Activated naive CD4-positive, alpha-beta T cell treated with anti-CD3 and anti-CD28 coated beads for 36 hours (primary cell): ENCODE results near the gene TRIM15. TPM values are rescaled to one million over a fixed set of nuclear protein-coding genes. Genes with fewer than 3 reads are reported as not detected.
"Not testable (repeated sequence)": the region's sequence is repeated elsewhere in the genome, so short reads cannot be mapped to it uniquely, and the experiment has no call there.

ENCODE experiments used
- CTCF ChIA-PET: fragments of 350-600 bp; sonication (Branson Sonifier 250); formaldehyde crosslinking; loops from one replicate; lab custom pipeline; 2021; ENCODE audit warnings: antibody characterized with exemption; lab: Charles Lee
- DNase-seq: peaks from one replicate; pipeline ENCODE4 v3.0.0-alpha.2; 2020
- H3K27ac Mint-ChIP-seq: one replicate; pipeline ENCODE4 v1.8.0; 2021; ENCODE audit warnings: mild to moderate bottlenecking, mixed read lengths
- H3K27me3 Mint-ChIP-seq: one replicate; pipeline ENCODE4 v1.8.0; 2021; ENCODE audit warnings: low read depth, mixed read lengths
- H3K36me3 Mint-ChIP-seq: one replicate; pipeline ENCODE4 v1.8.0; 2021; ENCODE audit warnings: low read depth, mixed read lengths
- H3K4me1 Mint-ChIP-seq: one replicate; pipeline ENCODE4 v1.8.0; 2021; ENCODE audit warnings: low read depth, mixed read lengths
- H3K4me3 Mint-ChIP-seq: one replicate; pipeline ENCODE4 v1.8.0; 2021; ENCODE audit warnings: mild to moderate bottlenecking, moderate library complexity, mixed read lengths
- H3K9me3 Mint-ChIP-seq: one replicate; pipeline ENCODE4 v1.8.0; 2021; ENCODE audit warnings: mixed read lengths
- intact Hi-C: fragments of 100-400 bp; cut with micrococcal nuclease; formaldehyde crosslinking; loops from one replicate; pipeline ENCODE4 v1.15.1; 2023
- total RNA-seq, 2 experiments: library from RNA; stranded (reverse); gene quantifications; one replicate each; pipeline ENCODE4 v1.2.3, GENCODE V29; 2021

Gene TRIM15
- 1 to 10 TPM in 1 of 2 experiments, under 1 TPM in 1; 0.79 to 2.2 TPM for total RNA-seq

DNA sequence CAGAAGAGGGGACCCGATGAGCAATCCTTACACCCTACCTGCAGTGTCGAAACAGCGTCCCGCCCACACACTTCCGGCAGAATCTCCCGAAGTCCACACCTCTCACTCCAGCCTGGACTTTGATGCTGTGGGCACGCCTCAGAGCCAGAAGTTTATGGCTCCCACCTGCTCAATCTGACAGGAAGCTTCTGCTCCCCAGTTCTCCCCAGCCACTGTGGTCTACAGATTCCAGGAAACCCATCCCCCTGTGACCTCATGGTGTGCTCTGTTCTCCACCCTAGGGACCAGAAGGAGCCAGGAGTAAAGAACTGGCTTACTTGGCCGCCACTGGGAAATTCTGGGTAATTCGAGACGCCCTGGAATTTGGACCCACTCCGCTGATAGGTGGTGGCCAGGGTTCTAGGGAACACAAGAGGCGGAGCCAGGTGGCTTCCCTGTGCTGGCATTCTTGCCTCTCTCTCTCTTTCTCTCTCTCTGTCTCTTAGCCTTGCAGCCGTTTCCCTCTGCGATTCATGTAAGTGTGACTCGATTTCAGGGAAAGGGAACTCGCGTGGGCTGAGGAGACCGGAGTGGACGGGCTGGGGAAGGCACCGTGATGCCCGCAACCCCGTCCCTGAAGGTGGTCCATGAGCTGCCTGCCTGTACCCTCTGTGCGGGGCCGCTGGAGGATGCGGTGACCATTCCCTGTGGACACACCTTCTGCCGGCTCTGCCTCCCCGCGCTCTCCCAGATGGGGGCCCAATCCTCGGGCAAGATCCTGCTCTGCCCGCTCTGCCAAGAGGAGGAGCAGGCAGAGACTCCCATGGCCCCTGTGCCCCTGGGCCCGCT is at the start of gene TRIM15:
Gene TRIM15, plus strand, starts transcription at position 457 of the 828 bp plus-strand sequence. Its CDS starts 139 bp downstream, at position 596.
- CTCF ChIA-PET: interaction anchor here (0.6 to 0.7 kb wide), 2 partner anchors 41 to 305 kb away, joined by 3 to 4 read pairs; no protein-coding TSS in a partner anchor
- H3K4me1 Mint-ChIP-seq: peaks cover 47% of the 10 kb centered on the region
- H3K27ac Mint-ChIP-seq: peak within 1 kb of the TSS; percentile 9
- H3K4me3 Mint-ChIP-seq: peak within 1 kb of the TSS; percentile 11
- no peaks in the 10 kb centered on the region for H3K9me3 Mint-ChIP-seq
- H3K27me3 Mint-ChIP-seq: peaks cover 20% of the 10 kb centered on the region
- no peaks in the 10 kb centered on the region for H3K36me3 Mint-ChIP-seq
- DNase-seq: peak; percentile 86
- intact Hi-C loops: no loop called here

GRCh38 chr6:30113841-30114240 is 49.5 kb upstream of the TRIM15 start:
- Mint-ChIP-seq H3K27ac (no peak overlapping the region), H3K4me3 (no peak overlapping the region), H3K4me1 (peaks cover 11% of the 10 kb centered on the region), H3K9me3 (no peaks in the 10 kb centered on the region), H3K27me3 (peaks cover 16% of the 10 kb centered on the region), H3K36me3 (no peaks in the 10 kb centered on the region)
- intact Hi-C loops: no loop called here
- CTCF ChIA-PET: interaction anchor here (1.8 to 2.9 kb wide), 2 partner anchors 9 to 17 kb away, joined by 3 to 16 read pairs; no protein-coding TSS in a partner anchor
- DNase-seq: no peak

DNA sequence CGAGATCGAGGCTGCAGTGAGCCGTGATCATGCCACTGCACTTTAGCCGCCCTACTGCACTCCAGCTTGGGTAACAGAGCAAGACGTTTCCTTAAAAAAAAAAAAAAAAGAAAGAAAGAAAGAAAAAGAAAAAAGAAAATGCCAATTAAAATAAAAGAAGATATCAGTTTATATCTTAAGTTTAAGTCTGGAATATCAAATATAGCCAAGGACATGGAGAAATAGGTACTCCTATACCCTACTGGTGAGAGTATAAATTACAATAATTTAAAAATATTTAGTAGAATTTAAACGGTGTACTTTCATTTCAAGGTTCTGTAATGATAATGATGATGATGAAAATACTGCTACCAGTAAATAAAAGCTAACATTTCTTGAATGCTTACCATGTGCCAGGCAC is 46.6 kb upstream of the TRIM15 start:
- no peak overlapping the region for H3K4me3 Mint-ChIP-seq
- H3K27me3 Mint-ChIP-seq: peaks cover 7% of the 10 kb centered on the region
- H3K4me1 Mint-ChIP-seq: peaks cover 11% of the 10 kb centered on the region
- intact Hi-C loops: no loop called here
- no peaks in the 10 kb centered on the region for H3K9me3 Mint-ChIP-seq
- CTCF ChIA-PET: interaction anchor here (1.0 to 2.3 kb wide), 4 partner anchors 9 to 15 kb away, joined by 4 to 6 read pairs (median 4); no protein-coding TSS in a partner anchor
- no peak overlapping the region for H3K27ac Mint-ChIP-seq
- DNase-seq: no peak
- H3K36me3 Mint-ChIP-seq: no peaks in the 10 kb centered on the region

- intact Hi-C loops, H3K9me3 Mint-ChIP-seq, H3K27ac Mint-ChIP-seq, DNase-seq, H3K4me1 Mint-ChIP-seq, H3K27me3 Mint-ChIP-seq, H3K4me3 Mint-ChIP-seq, H3K36me3 Mint-ChIP-seq: not testable (repeated sequence)
- CTCF ChIA-PET: interaction anchor here (1.0 to 1.3 kb wide), 3 partner anchors 12 to 15 kb away, joined by 3 to 4 read pairs (median 3); no protein-coding TSS in a partner anchor
Observed at GRCh38 chr6:30118691-30119090, 44.7 kb upstream of the TRIM15 start.

DNA sequence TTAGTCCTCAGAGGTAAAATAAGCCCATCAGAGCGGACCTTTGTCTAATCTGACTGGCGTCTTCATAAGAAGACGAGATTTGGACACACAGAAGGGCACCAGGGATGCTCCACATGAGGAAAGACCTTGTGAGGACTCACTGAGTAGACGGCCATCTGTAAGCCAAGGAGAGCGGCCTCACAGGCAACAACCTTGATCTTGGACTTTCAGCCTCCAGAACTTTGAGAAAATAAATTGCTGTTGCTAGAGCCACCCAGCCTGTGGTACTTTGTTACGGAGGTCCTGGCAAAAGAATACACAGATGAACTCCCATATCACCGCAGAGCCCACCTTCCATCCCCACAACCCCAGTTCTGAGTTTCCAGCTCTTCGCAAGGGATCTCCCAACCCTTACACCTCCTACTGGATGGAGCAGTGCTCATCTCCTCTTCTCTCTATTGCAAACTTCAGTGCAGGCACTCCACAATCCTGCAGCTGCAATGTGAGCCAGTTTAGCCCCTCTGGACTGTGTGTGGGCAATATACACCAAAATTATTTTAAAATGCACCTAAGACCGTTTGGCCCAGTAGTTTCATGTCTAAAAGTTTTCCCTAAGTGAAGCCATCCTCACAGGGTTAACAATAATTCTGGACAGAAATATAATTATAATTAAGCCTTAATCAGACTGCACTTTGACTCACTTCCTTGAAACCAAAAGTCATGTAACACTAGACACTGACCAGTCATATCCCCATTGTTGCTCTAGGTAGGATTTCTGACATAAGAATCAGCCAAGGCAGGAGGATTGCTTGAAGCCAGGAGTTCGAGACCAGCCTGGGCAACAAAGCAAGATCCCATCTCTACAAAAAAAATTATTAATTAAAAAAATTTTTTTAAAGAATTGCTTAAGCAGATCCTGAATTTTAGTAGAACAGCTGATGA is 41.6 kb upstream of the TRIM15 start:
- H3K4me1 Mint-ChIP-seq: no peaks in the 10 kb centered on the region
- H3K36me3 Mint-ChIP-seq: no peaks in the 10 kb centered on the region
- no peak for DNase-seq
- CTCF ChIA-PET: interaction anchor here (0.6 to 1.5 kb wide), 4 partner anchors 10 to 472 kb away, joined by 3 to 8 read pairs (median 5); no protein-coding TSS in a partner anchor
- peaks cover 12% of the 10 kb centered on the region for H3K27me3 Mint-ChIP-seq
- no peaks in the 10 kb centered on the region for H3K9me3 Mint-ChIP-seq
- intact Hi-C loops: no loop called here
- no peak overlapping the region for H3K27ac Mint-ChIP-seq
- H3K4me3 Mint-ChIP-seq: no peak overlapping the region

- Mint-ChIP-seq H3K36me3 (no peaks in the 10 kb centered on the region), H3K4me1 (no peaks in the 10 kb centered on the region)
- CTCF ChIA-PET: interaction anchor here (0.6 to 1.5 kb wide), 4 partner anchors 9 to 473 kb away, joined by 3 to 8 read pairs (median 5); no protein-coding TSS in a partner anchor
Observed at GRCh38 chr6:30122515-30122914, 40.8 kb upstream of the TRIM15 start.

DNA sequence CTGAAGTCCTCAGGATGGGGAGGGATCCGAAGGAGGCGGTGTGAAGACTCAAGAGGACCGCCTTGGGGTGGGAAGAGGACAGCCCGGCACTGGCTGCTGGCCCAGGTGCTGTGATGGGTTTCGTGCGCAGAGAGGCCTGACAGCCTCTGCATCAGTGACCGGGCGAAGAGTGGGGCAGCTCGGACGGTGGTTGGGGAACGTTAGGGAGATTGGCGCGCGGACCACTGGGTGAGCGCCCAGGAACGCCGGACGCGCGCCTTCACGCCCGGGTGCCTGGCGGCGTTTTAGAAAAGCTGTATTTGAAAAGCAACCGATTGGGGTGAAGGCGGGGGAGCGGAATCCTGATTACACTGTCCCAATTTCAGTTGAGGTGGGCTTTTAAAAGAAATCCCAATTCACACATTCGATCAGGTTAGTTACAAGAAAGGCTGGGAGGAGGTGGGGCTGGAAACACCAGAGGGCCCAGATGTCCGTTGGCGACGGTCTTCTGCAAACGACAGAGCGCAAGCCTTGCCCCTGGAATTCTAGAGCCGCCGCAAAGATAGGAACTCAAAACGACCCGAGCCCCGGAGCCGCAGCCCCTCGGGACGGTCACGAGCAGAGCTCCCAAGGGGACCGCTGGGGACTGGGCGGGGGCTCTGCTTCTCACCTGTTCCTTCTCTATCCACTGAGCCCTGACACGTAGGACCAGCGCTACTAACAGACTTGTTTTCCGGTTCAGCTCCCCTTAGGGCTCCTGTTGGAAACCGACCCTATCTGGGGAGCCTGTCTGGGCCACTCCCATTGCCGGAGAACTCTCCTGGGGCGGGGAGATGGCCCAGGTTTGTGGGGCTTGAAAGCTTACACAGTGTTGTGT is 35.9 kb upstream of the TRIM15 start:
- CTCF ChIA-PET: interaction anchor here (4.9 kb wide), 1 partner anchor 25 kb away, joined by 35 read pairs; no protein-coding TSS in a partner anchor
- DNase-seq: no peak
- no peak overlapping the region for H3K4me3 Mint-ChIP-seq
- intact Hi-C loops: no loop called here
- peaks cover 47% of the 10 kb centered on the region for H3K27me3 Mint-ChIP-seq
- no peaks in the 10 kb centered on the region for H3K36me3 Mint-ChIP-seq
- H3K27ac Mint-ChIP-seq: no peak overlapping the region
- no peaks in the 10 kb centered on the region for H3K9me3 Mint-ChIP-seq
- H3K4me1 Mint-ChIP-seq: peaks cover 13% of the 10 kb centered on the region

More at GRCh38 chr6:30122515-30122914, 40.8 kb upstream of the TRIM15 start:
- DNase-seq: no peak
- Mint-ChIP-seq H3K27ac (no peak overlapping the region), H3K27me3 (peaks cover 18% of the 10 kb centered on the region), H3K4me3 (no peak overlapping the region), H3K9me3 (no peaks in the 10 kb centered on the region)
- intact Hi-C loops: no loop called here

- H3K27ac Mint-ChIP-seq: no peak overlapping the region
- H3K4me1 Mint-ChIP-seq: peaks cover 13% of the 10 kb centered on the region
- peaks cover 48% of the 10 kb centered on the region for H3K27me3 Mint-ChIP-seq
- DNase-seq: no peak
- CTCF ChIA-PET: interaction anchor here (0.6 to 6.5 kb wide), 7 partner anchors 16 to 72 kb away, joined by 3 to 227 read pairs (median 15); partner anchors contain the start of genes PPP1R11 and TRIM31
- H3K4me3 Mint-ChIP-seq: no peak overlapping the region
- intact Hi-C loops: loop anchor here (2.0 kb wide), 2 partner anchors 55 to 63 kb away; partner anchors contain the start of genes PPP1R11 and RNF39
- H3K36me3 Mint-ChIP-seq: no peaks in the 10 kb centered on the region
- no peaks in the 10 kb centered on the region for H3K9me3 Mint-ChIP-seq
Observed at GRCh38 chr6:30129265-30130178, 33.8 kb upstream of the TRIM15 start.

DNA sequence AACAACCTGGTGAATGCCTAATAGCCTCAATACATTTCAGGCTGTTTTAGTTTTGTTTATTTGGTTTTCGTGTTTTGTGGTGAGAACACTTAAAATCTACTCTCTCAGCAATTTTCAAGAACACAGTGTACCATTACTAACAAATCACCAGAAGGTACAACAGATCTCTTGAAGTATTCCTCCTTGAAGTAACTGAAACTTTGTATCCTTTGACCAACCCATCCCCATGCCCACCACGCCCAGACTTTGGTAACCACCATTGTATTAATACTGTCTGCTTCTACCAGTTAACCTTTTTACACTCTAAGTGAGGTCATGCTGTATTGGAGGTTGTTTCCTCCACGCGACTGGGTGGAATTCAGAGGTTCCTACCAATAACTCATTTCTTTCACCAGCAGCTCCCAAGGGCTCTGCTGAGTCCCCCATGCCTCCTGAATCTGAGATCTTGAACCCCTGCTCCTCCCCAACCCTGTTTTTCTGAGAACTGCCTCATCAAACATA is 33.1 kb upstream of the TRIM15 start:
- CTCF ChIA-PET: interaction anchor here (0.6 to 6.5 kb wide), 15 partner anchors 13 to 199 kb away, joined by 3 to 227 read pairs (median 8); partner anchors contain the start of genes POLR1H, PPP1R11 and TRIM31
- peaks cover 13% of the 10 kb centered on the region for H3K4me1 Mint-ChIP-seq
- H3K27ac Mint-ChIP-seq: no peak overlapping the region
- no peaks in the 10 kb centered on the region for H3K9me3 Mint-ChIP-seq
- no peak overlapping the region for H3K4me3 Mint-ChIP-seq
- H3K27me3 Mint-ChIP-seq: peaks cover 48% of the 10 kb centered on the region
- intact Hi-C loops: loop anchor here (2.0 kb wide), 2 partner anchors 55 to 63 kb away; partner anchors contain the start of genes PPP1R11 and RNF39
- H3K36me3 Mint-ChIP-seq: no peaks in the 10 kb centered on the region
- no peak for DNase-seq
